Stimulated activated naive B cell treated with anti-CD40 and anti-IgM and Interleukin-4, amounts not matched to agents 10 μg/mL and 1 μg/mL and 100 μg/mL, for 72 hours (primary cell): ENCODE results near the gene CACTIN.
"Not testable (repeated sequence)": the region's sequence is repeated elsewhere in the genome, so short reads cannot be mapped to it uniquely, and the experiment has no call there.

Source experiments
- ATAC-seq, 2 donors: fragments of 150-1000 bp; cut with Tn5 transposase; replicated peaks; 2 replicates each; pipeline ENCODE4 v1.10.0; 2021; ENCODE audit warnings: moderate library complexity in 1 of 2
- DNase-seq: peaks from one replicate; pipeline ENCODE4 v3.0.0; 2021
- H3K27ac Mint-ChIP-seq: one replicate; pipeline ENCODE4 v1.8.0; 2022; ENCODE audit warnings: mild to moderate bottlenecking, mixed read lengths
- H3K27me3 Mint-ChIP-seq, 2 donors: one replicate each; pipeline ENCODE4 v1.8.0; 2022; ENCODE audit warnings: mixed read lengths in 2 of 2
- H3K36me3 Mint-ChIP-seq, 2 donors: one replicate each; pipeline ENCODE4 v1.8.0; 2022; ENCODE audit warnings: mixed read lengths in 2 of 2, mild to moderate bottlenecking in 1 of 2
- H3K4me1 Mint-ChIP-seq, 2 donors: one replicate each; pipeline ENCODE4 v1.8.0; 2022; ENCODE audit warnings: mixed read lengths in 2 of 2, mild to moderate bottlenecking in 1 of 2
- H3K4me3 Mint-ChIP-seq, 2 donors: one replicate each; pipeline ENCODE4 v1.8.0; 2022; ENCODE audit warnings: mild to moderate bottlenecking in 2 of 2, mixed read lengths in 2 of 2, moderate library complexity in 1 of 2
- H3K9me3 Mint-ChIP-seq, 2 donors: one replicate each; pipeline ENCODE4 v1.8.0; 2022; ENCODE audit warnings: mixed read lengths in 2 of 2, mild to moderate bottlenecking in 1 of 2

Gene CACTIN

DNA sequence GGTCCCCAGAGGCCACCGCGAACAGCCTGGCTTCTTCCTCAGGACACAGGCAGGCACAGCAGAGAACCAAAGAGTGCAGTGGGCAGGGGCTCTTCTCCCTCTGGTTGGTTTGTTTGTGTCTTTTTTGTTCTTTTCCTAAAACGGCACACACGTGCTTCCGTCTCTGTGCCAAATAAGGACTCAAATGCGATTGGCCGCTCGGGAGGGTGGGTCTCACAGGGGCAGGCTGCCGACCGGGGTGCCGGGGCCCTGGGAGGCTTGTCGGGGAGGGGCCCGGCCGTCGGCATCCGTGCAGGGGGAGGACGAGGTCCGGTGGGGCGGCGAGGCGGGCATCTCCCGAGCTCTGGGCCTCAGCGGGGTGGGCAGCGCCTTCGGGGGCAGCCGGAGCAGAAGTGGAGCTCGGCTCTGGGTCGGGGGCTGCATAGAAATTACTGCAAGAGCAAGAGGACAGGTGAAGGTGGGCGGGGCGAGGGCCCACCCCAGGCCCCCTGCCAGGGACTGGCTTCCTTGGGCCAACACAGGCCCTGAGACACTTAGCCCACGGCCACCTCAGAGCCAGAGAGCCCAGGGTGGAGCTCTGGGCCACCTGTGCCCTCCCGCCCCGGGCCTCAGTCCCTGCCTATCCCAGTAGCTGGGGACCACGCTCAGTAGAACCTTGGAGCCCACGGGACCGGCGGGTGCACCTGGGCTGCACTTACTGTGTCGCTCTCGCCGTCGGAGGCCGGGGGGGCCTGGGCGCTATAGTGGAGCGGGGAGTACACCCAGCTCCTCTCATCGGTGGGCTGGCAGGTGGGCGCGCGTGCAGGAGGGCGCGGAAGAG, 6.4 kb upstream of the CACTIN start:
- ATAC-seq (no peak), DNase-seq (no peak)
- Mint-ChIP-seq H3K27me3 (no peaks in the 10 kb centered on the region), H3K9me3 (no peaks in the 10 kb centered on the region), H3K4me1 (peaks cover 0 to 6% of the 10 kb centered on the region in 2 donors), H3K27ac (peak overlapping the region; percentile 87), H3K4me3 (no peak overlapping the region), H3K36me3 (peaks cover 22 to 31% of the 10 kb centered on the region in 2 donors)

DNA sequence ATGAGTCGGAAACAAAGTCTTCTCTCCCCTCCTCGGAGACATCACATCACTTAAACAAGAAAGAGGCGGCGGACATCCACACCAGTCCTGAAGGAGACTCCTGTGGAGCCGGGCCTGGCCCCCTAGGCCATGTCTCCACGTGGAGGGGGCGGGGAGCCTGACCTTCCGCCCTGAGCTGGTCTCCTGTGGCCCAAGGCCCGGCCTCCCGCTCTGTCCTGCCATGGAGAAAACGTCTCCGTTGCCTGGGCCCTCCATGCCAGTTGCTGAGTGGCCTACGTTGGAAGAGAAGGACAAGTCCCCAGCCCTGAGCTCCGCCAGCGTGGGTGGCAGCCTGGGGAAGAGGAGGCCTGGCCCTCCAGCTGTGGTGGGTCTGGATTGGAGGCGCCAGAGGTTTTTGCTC, 5.5 kb upstream of the CACTIN start:
- no peaks in the 10 kb centered on the region for H3K9me3 Mint-ChIP-seq
- H3K4me3 Mint-ChIP-seq, result no peak overlapping the region
- H3K27me3 Mint-ChIP-seq, result no peaks in the 10 kb centered on the region
- ATAC-seq (no peak), DNase-seq (no peak)
- peaks cover 21 to 30% of the 10 kb centered on the region in 2 donors for H3K36me3 Mint-ChIP-seq
- H3K4me1 Mint-ChIP-seq, result peaks cover 0 to 7% of the 10 kb centered on the region in 2 donors
- H3K27ac Mint-ChIP-seq, result peak overlapping the region; percentile 20

DNA sequence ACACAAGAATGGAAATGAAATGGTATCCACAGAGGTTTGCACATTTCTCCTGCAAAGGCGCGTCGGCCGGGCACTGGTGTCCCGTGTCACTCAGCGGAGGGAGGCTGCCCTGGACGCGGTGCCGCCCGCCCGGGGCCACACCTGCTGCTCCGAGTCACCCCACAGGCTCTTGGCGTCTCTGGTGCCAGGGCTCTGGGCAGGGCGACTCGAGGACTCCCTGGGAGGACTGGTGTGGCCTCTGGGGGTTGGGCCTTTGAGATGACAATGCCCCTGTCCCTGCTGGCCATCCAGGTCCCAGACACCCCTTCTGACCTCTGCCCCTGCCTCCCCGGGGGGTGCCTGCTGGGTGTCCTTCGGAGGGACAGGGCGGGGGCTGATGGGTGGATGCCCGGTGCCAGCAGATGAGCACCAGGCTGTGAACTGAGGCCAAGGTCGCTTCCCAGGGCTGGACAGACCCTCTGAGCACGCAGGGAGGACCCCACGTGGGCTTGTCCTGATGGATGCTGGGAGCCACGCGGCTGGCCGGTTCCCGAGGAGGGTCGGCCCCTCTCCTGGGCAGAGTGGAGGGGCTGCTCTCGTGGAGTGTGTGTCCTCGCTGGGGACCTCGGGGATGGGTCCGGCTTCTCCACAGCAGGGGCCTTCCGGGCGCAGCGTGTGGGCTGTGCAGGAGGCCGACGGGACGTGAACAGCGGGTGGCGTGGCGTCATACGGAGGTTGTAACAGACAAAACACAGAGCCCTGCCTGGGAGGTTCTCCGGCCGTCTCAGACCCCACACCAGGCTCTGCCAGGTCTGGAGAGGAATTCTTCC, 4.7 kb upstream of the CACTIN start:
- ATAC-seq (no peak), DNase-seq (no peak)
- H3K4me1 Mint-ChIP-seq, result peaks cover 8 to 16% of the 10 kb centered on the region in 2 donors
- H3K27ac Mint-ChIP-seq, result no peak overlapping the region
- H3K36me3 Mint-ChIP-seq, result peaks cover 20 to 32% of the 10 kb centered on the region in 2 donors
- H3K9me3 Mint-ChIP-seq, result no peaks in the 10 kb centered on the region
- no peak overlapping the region for H3K4me3 Mint-ChIP-seq
- H3K27me3 Mint-ChIP-seq, result no peaks in the 10 kb centered on the region

DNA sequence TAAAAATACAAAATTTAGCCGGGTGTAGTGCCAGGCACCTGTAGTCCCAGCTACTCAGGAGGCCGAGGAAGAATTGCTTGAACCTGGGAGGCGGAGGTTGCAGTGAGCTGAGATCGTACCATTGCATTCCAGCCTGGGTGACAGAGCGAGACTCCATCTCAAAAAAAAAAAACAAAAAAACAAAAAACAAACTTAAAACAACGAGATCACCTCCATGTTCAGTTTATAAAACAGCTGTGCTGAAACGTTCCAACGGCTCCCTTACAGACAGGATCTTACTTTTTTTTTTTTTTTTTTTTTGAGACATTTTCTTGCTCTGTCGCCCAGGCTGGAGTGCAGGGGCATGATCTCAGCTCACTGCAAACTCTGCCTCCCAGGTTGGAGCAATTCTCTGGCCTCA, 2.2 kb upstream of the CACTIN start:
- not testable (repeated sequence) for H3K27ac Mint-ChIP-seq, H3K9me3 Mint-ChIP-seq, DNase-seq, H3K27me3 Mint-ChIP-seq, ATAC-seq, H3K4me3 Mint-ChIP-seq
- H3K4me1 Mint-ChIP-seq, result peaks cover 19 to 37% of the 10 kb centered on the region in 2 donors
- H3K36me3 Mint-ChIP-seq, result peaks cover 20 to 32% of the 10 kb centered on the region in 2 donors

DNA sequence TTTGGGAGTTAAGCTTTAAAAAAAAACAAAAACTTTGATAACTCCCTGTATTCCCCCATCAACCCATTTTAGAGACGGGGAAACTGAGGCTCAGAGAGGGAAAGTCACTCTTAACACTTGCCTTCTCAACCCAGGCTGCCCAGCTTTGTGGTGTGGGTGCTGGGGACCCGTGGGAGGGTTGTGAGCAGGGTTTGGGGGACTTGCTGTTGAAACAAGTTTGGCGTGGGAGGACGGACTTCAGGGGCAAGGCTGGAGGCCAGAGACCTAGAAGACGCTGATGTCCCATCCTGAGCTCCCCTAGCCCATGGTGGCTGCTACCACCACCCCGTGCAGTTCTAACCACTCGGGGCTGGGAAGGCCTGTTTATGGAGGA, 747 bp upstream of the CACTIN start:
- H3K27ac Mint-ChIP-seq, result peak overlapping the region; percentile 99
- no peaks in the 10 kb centered on the region for H3K27me3 Mint-ChIP-seq
- peak overlapping the region; percentile 91 to 99 for H3K4me3 Mint-ChIP-seq
- DNase-seq (no peak), ATAC-seq (no peak)
- peaks cover 18 to 27% of the 10 kb centered on the region in 2 donors for H3K36me3 Mint-ChIP-seq
- H3K4me1 Mint-ChIP-seq, result peaks cover 19 to 37% of the 10 kb centered on the region in 2 donors
- H3K9me3 Mint-ChIP-seq, result no peaks in the 10 kb centered on the region

DNA sequence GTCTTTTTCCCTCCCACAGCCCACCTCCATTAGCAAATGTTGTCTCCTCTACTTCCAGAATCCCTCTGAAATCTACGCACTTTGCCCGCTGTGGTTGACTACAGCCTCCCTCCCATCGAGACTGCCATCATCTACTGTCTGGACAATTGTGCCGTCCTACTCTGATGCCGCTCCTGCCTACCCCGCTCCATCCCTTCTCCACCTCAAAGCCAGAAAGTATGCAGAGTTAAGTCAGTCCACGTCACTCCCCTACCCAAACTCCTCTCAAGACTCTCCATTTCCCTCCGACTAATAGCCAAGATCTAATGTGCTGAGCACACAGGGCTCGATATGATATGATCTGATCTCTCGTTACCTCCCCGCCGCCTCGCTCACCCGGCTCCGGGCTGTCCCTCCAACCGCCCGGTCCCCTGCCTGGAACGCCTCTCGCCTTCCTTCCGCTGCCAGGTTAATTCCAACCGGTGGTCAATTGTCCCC, 556 bp downstream of the CACTIN start:
- H3K27ac Mint-ChIP-seq, result peak overlapping the region; percentile 99
- H3K4me3 Mint-ChIP-seq, result peak overlapping the region; percentile 91 to 99
- DNase-seq, result no peak
- H3K36me3 Mint-ChIP-seq, result peaks cover 20 to 33% of the 10 kb centered on the region in 2 donors
- ATAC-seq, result peak; percentile 4 to 30
- peaks cover 21 to 37% of the 10 kb centered on the region in 2 donors for H3K4me1 Mint-ChIP-seq
- no peaks in the 10 kb centered on the region for H3K27me3 Mint-ChIP-seq
- H3K9me3 Mint-ChIP-seq, result no peaks in the 10 kb centered on the region

DNA sequence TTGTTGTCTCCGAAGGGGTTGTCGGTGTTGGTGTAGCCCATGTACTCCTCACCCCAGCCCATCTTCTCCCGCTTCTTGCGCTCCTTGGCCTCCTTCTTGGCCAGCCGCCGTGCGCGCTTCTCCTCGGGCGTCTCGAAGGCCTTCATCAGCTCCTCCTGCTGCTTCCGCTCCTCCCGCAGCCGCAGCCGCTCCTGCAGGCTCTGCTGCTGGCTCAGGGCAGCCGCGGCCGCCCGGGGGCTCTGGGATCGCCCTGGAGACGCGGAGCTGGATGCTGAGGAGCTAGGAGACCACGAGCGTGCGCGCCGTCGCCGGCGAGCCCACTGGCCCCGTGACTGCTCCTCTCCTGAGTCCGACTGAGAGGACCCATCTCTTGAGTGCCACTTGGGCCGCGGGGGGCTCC, 2.9 kb downstream of the CACTIN start:
- H3K27me3 Mint-ChIP-seq, result no peaks in the 10 kb centered on the region
- peaks cover 26 to 38% of the 10 kb centered on the region in 2 donors for H3K4me1 Mint-ChIP-seq
- no peak overlapping the region for H3K4me3 Mint-ChIP-seq
- DNase-seq (no peak), ATAC-seq (no peak)
- no peaks in the 10 kb centered on the region for H3K9me3 Mint-ChIP-seq
- peaks cover 20 to 37% of the 10 kb centered on the region in 2 donors for H3K36me3 Mint-ChIP-seq
- H3K27ac Mint-ChIP-seq, result no peak overlapping the region

DNA sequence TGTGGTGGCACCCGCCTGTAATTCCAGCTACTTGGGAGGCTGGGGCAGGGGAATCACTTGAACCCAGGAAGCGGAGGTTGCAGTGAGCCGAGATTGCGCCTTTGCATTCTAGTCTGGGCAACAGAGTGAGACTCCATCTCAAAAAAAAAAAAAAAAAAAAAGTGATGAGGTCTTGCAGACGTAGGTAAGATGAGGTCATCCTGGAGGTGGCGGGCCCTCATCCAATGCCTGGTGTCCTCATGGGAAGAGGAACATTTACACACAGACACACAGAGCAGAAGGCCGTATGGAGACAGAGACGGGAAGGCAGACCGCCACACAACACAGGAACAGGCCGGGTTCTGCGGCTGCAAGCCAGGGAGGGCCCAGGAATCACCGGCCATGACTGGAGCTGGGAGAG, 4.4 kb downstream of the CACTIN start:
- DNase-seq (no peak), ATAC-seq (no peak)
- no peaks in the 10 kb centered on the region for H3K27me3 Mint-ChIP-seq
- no peaks in the 10 kb centered on the region for H3K9me3 Mint-ChIP-seq
- no peak overlapping the region for H3K4me3 Mint-ChIP-seq
- peak overlapping the region; percentile 14 for H3K27ac Mint-ChIP-seq
- peaks cover 21 to 45% of the 10 kb centered on the region in 2 donors for H3K36me3 Mint-ChIP-seq
- peaks cover 38 to 53% of the 10 kb centered on the region in 2 donors for H3K4me1 Mint-ChIP-seq

DNA sequence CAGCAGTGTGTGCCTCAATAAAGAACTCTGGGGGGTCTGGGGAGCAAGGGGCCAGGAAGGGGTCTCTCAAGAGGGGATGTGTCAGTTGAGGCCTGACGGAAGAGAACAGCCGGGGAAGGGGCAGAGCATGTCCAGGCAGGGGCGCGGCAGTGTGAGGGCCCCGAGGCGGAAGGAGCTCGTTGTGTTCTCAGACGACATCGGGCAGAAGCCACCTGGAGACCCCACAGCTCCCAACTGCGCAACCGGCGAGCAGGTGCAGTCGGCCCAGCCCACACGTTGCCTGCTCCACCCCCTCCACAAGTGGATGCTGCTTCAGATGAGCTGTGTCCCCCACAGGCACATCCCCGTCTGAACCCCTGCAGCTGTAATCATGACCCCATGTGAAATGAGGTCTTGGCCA, 4.9 kb downstream of the CACTIN start:
- Mint-ChIP-seq H3K9me3 (no peaks in the 10 kb centered on the region), H3K4me3 (no peak overlapping the region), H3K27ac (no peak overlapping the region), H3K27me3 (no peaks in the 10 kb centered on the region), H3K36me3 (peaks cover 26 to 50% of the 10 kb centered on the region in 2 donors), H3K4me1 (peaks cover 36 to 52% of the 10 kb centered on the region in 2 donors)
- ATAC-seq (no peak), DNase-seq (no peak)

DNA sequence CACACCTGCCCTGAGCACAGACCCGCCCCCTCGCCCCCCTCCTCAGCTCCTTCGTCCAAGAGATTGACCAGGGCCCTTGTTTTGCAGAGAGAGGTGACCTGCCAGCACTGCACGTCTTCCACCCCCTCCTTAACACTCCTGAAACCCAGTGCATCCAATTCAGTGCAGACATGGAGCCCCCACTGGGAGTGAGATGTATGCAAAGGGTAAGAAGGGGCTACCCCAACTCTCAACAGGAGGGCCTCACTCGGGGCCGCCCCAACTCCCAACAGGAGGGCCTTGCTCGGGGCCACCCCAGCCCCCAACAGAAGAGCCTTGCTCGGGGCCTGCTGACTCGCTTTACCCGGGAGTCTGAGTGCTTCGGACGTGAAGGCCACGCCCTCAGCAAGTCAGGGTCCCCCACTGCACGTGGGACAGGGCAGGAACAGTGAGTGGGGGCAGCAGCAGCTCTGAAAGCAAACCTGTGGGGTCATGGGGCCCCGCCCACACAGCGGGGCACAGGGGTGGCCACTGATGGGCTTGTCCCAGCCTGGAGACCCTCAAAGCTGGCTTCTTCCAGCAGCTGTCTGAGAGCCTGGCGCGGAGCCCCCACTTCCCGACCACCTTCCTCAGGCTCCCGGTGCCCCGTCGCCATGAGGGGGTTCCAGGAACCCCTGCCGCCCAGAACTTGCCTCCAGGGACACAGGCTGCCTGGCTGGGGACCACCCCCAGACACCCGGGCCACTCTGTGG, 5.6 kb downstream of the CACTIN start:
- Mint-ChIP-seq H3K9me3 (no peaks in the 10 kb centered on the region), H3K27me3 (no peaks in the 10 kb centered on the region), H3K4me3 (no peak overlapping the region), H3K4me1 (peaks cover 29 to 45% of the 10 kb centered on the region in 2 donors), H3K36me3 (peaks cover 24 to 51% of the 10 kb centered on the region in 2 donors), H3K27ac (no peak overlapping the region)
- DNase-seq, result no peak
- ATAC-seq, result no peak

DNA sequence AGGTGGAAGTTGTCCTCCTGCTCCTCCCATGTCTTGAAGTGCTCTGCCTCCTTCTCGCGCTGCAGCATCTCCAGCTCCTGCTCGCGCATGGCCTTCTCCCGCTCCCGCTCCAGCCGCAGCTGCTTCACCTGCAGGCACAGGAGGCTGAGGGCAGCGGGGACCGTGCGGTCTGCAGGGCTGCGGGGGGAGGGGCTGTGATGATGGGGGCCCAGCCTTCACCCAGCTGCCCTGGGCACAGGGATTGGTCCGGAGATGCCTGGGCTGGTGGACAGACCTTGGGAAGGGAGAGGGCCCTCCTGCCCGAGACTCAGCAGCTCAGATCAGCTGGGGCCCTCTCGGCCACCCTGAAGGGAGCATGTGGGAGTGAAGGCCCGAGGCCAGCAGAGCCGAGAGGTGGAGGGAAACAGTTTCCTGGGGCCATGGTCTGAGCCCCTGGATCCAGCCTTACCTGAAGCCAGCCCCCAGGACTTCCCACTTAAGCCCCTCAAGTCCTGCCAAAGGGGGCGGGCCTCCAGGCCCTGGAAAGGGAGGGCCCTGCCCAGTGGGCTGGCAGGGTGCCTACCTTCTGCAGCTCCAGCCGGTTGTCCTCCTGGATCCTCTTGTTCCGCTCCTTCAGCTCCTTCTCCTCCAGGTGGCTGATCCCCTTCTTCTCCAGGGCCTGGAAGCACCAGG, 6.3 kb downstream of the CACTIN start:
- Mint-ChIP-seq H3K9me3 (no peaks in the 10 kb centered on the region), H3K4me1 (peaks cover 28 to 38% of the 10 kb centered on the region in 2 donors), H3K27me3 (no peaks in the 10 kb centered on the region), H3K27ac (peak overlapping the region; percentile 25), H3K36me3 (peaks cover 27 to 56% of the 10 kb centered on the region in 2 donors), H3K4me3 (no peak overlapping the region)
- ATAC-seq (no peak), DNase-seq (no peak)

DNA sequence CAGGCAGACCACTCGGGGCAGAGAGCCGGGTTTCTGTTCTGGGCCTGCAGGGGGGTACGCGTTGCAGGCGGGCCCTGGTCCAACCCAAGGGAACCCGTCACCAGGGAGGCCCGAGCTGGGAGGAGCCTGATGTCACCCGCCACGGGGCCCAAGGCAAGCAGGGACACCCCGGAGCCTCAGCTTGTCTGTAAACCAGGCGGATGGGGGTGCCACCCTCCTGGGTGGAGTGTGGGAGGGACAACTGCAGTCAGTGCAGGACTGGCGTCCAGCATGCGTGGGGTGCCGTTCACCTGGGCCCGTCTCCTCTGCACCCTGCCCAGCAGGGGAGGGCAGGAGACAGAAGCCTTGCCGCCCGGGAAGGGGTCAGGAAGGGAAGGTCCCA, 7.0 kb downstream of the CACTIN start:
- DNase-seq (no peak), ATAC-seq (no peak)
- no peak overlapping the region for H3K27ac Mint-ChIP-seq
- no peak overlapping the region for H3K4me3 Mint-ChIP-seq
- H3K4me1 Mint-ChIP-seq, result peaks cover 27 to 34% of the 10 kb centered on the region in 2 donors
- no peaks in the 10 kb centered on the region for H3K27me3 Mint-ChIP-seq
- peaks cover 28 to 63% of the 10 kb centered on the region in 2 donors for H3K36me3 Mint-ChIP-seq
- H3K9me3 Mint-ChIP-seq, result no peaks in the 10 kb centered on the region

DNA sequence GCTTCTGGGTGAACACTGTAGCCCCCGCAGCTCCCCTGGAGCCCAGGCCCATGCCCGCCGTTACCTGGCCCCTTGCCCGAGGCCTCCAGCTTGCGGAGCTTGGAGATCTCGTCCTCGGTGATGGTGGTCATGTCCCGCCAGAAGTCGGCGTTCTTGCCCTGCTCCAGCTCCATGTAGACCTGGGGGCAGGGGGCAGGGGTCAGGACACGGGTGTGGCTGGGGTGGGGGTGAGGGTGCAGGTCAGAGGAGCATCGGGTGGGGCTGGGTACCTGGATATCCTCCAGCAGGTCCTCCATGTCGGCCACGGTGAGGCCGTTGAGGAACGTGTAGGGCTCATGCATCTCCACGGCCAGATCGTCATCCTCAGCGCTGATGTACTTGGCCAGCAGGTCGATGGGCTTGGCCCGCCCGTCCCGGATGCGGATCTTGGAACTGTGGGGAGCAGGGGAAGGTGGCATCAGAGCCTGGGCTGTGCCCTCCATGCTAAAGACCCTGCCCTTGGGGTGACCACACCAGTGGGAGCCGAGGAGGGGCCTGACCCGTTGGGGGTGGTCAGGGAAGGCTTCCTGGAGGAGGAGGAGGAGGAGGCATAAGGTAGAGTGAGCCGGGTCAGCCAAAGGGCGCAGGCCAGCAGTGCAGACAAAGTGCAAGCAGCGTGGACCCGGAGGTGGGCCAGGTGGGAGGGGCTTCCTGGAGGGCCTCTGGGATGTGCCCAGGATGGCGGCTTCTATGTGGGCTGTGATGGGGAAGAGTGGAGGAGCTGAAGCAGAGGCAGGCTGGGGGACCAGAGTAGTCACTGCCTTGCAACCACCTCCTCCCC, 7.6 kb downstream of the CACTIN start:
- peaks cover 28 to 58% of the 10 kb centered on the region in 2 donors for H3K36me3 Mint-ChIP-seq
- DNase-seq, result no peak
- no peak for ATAC-seq
- H3K27me3 Mint-ChIP-seq, result no peaks in the 10 kb centered on the region
- H3K9me3 Mint-ChIP-seq, result no peaks in the 10 kb centered on the region
- H3K4me1 Mint-ChIP-seq, result peaks cover 21 to 28% of the 10 kb centered on the region in 2 donors
- no peak overlapping the region for H3K4me3 Mint-ChIP-seq
- no peak overlapping the region for H3K27ac Mint-ChIP-seq
